Adrenal gland (tissue), 12 donors: Measurements from ENCODE around the gene GALT. TPM values are rescaled to one million over a fixed set of nuclear protein-coding genes. Genes with fewer than 3 reads are reported as not detected.

Experiments
- DNase-seq, 7 donors: peaks; one replicate each; pipeline ENCODE4 v3.0.0-alpha.2; 2019 to 2020
- H3K27ac ChIP-seq, 5 donors: fragments of 200-600 bp; sonication (generic) in 4 of 5; 1 replicate in 3 of 5; 2 replicates in 2 of 5; pipeline versions ENCODE4 v1.5.1 to v1.8.0; 2016 to 2020; ENCODE audit warnings: mild to moderate bottlenecking in 1 of 5
- H3K27me3 ChIP-seq: fragments of 200-600 bp; 2 replicates; pipeline ENCODE4 v1.8.0; 2021
- H3K36me3 ChIP-seq, 2 donors: fragments of 200-600 bp; replicated peaks in 1 of 2; 1 replicate in 1 of 2; 2 replicates in 1 of 2; pipeline versions ENCODE4 v1.5.1 to v1.8.0; 2018 to 2022
- H3K4me1 ChIP-seq, 2 donors: fragments of 200-600 bp; replicated peaks in 1 of 2; 1 replicate in 1 of 2; 2 replicates in 1 of 2; pipeline versions ENCODE4 v1.5.1 to v1.8.0; 2018 to 2021
- H3K4me3 ChIP-seq, 4 donors: fragments of 200-600 bp; sonication (generic) in 3 of 4; one replicate each; pipeline ENCODE4 v1.5.1; 2016 to 2018
- H3K9me3 ChIP-seq, 3 donors: fragments of 200-600 bp; sonication (generic) in 1 of 3; replicated peaks in 1 of 3; 1 replicate in 2 of 3; 2 replicates in 1 of 3; pipeline versions ENCODE4 v1.5.1 to v1.8.0; 2016 to 2021
- POLR2A ChIP-seq, 2 donors: fragments of 450-650 bp; IDR thresholded peaks; one replicate each; pipeline ENCODE4 v1.6.1; 2017; ENCODE audit warnings: antibody characterized with exemption in 2 of 2, mild to moderate bottlenecking in 2 of 2, moderate library complexity in 1 of 2
- WGBS, 4 donors: extraction: QIAGEN DNeasy Blood & Tissue Kit in 2 of 4; methylation state at CpG; one replicate each; pipeline versions ENCODE4 v1.1.5 to v1.1.7; 2013 to 2017; 5-methylcytosine and 5-hydroxymethylcytosine counted together
- intact Hi-C, 2 donors: fragments of 100-400 bp; cut with DNase I; formaldehyde crosslinking; loops; one replicate each; pipeline versions ENCODE4 v1.14.1 to v1.15.0; 2022 to 2023
- polyA plus RNA-seq, 3 donors: library from polyadenylated mRNA; stranded (reverse); fragments of 200-250 nt in 2 of 3; fragments of 350-450 nt in 1 of 3; fragmentation: Illumina TruSeq in 1 of 3; extraction: RNeasy Lipid Tissue Mini Kit (QIAGEN cat#74804) in 1 of 3; gene quantifications; one replicate each; pipeline ENCODE4 v1.2.3, GENCODE V29; 2013 to 2014
- total RNA-seq, 9 donors: library from RNA; depleted of rRNA in 4 of 9; stranded (reverse); fragments of >200 nt in 4 of 9; fragments of 120-200 nt in 1 of 9; fragmentation: NEBNext Ultra II Directional in 1 of 9; extraction: Animal tissue kit (Norgen Biotek cat#: 25700) in 1 of 9; gene quantifications; one replicate each; pipeline versions ENCODE4 v1.1.0 to v1.2.4, GENCODE V29; 2013 to 2023
- TF ChIP-seq, protein P1 (sequence below), 6 experiments: fragments of 450-650 bp in 4 of 6; fragments of 200-600 bp in 2 of 6; sonication (generic) in 1 of 6; IDR thresholded peaks; 1 replicate in 5 of 6; 2 replicates in 1 of 6; pipeline versions ENCODE4 v1.5.1 to v1.8.0; 2016 to 2021; ENCODE audit warnings: antibody characterized with exemption in 6 of 6, mild to moderate bottlenecking in 2 of 6, moderate library complexity in 1 of 6
- donor health status: healthy with polysubstance abuse.
- donor health status: Bipolar disorder and iron deficiency.
- donor health status: DM: yes; HTN: yes; CAD: no.
- donor health status: DM: no; HTN: no; CAD: no.
- donor health status: DM: no; HTN: no; CAD: no.
- donor health status: DM: yes; HTN: yes; CAD: no.

GALT gene
- total and polyA plus RNA-seq, 12 donors, result 37.5 to 147 (median 87.6) TPM

DNA sequence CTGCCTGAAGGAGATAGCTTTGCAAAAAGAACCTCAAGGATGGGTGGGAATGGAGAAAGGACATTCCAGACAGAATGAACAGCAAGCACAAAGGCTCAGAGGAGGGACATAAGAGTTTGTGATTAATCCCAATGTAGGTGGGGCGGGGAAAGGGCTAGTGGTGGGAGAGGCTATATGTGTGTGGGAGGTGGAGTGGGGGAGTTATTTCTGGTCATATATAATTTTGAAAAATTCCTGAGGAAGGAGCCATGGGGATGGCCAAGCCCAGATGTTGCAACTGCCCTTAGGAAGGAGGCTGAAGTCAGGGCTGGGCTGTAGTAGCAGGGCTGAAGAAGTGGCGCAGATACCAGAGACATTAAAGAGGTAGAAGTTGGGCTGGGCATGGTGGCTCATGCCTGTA is 29.4 kb downstream of the GALT start:
- 89 to 100% (median 93%) methylated on average over 2 of the region's 2 CpGs for WGBS, 4 donors
- no peak overlapping the region for H3K4me3 ChIP-seq
- no peaks in the 10 kb centered on the region for H3K9me3 ChIP-seq
- H3K36me3 ChIP-seq, result no peaks in the 10 kb centered on the region
- TF ChIP-seq POLR2A (IDR thresholded peaks at IDR 0.05), result no peak
- TF ChIP-seq, protein P1, sequence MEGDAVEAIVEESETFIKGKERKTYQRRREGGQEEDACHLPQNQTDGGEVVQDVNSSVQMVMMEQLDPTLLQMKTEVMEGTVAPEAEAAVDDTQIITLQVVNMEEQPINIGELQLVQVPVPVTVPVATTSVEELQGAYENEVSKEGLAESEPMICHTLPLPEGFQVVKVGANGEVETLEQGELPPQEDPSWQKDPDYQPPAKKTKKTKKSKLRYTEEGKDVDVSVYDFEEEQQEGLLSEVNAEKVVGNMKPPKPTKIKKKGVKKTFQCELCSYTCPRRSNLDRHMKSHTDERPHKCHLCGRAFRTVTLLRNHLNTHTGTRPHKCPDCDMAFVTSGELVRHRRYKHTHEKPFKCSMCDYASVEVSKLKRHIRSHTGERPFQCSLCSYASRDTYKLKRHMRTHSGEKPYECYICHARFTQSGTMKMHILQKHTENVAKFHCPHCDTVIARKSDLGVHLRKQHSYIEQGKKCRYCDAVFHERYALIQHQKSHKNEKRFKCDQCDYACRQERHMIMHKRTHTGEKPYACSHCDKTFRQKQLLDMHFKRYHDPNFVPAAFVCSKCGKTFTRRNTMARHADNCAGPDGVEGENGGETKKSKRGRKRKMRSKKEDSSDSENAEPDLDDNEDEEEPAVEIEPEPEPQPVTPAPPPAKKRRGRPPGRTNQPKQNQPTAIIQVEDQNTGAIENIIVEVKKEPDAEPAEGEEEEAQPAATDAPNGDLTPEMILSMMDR (IDR thresholded peaks at IDR 0.05), result no peak
- intact Hi-C loops, result no loop called here
- no peak for DNase-seq
- no peaks in the 10 kb centered on the region for H3K4me1 ChIP-seq
- no peak overlapping the region for H3K27ac ChIP-seq
- no peaks in the 10 kb centered on the region for H3K27me3 ChIP-seq

DNA sequence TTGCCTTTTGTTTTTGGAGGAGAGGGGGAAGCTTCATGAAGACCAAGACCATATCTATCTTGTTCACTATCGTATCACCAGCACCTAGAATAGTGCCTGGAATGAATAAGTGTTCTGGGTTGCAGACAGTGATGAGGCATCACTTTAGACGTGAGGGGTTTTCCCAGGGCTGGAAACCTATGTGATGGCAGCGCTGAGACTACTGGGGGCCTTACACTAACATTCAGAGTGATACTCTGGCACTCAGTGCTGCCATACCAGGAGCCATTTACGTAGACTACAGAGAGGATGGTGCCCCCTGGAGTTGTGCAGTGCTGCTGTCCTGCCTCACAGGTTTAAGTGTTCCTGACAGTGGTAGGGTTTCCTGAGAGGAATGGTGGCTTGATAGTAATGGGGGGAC is 37.7 kb downstream of the GALT start:
- no peaks in the 10 kb centered on the region for H3K36me3 ChIP-seq
- no peak overlapping the region for H3K27ac ChIP-seq
- H3K27me3 ChIP-seq, result no peaks in the 10 kb centered on the region
- WGBS, 4 donors, result 90 to 93% (median 91%) methylated on average over 3 to 4 of the region's 4 CpGs
- TF ChIP-seq POLR2A (IDR thresholded peaks at IDR 0.05), result no peak
- TF ChIP-seq, protein P1 (IDR thresholded peaks at IDR 0.05), result no peak
- DNase-seq, result no peak
- intact Hi-C loops, result no loop called here
- no peaks in the 10 kb centered on the region for H3K9me3 ChIP-seq
- H3K4me1 ChIP-seq, result no peaks in the 10 kb centered on the region
- no peak overlapping the region for H3K4me3 ChIP-seq

DNA sequence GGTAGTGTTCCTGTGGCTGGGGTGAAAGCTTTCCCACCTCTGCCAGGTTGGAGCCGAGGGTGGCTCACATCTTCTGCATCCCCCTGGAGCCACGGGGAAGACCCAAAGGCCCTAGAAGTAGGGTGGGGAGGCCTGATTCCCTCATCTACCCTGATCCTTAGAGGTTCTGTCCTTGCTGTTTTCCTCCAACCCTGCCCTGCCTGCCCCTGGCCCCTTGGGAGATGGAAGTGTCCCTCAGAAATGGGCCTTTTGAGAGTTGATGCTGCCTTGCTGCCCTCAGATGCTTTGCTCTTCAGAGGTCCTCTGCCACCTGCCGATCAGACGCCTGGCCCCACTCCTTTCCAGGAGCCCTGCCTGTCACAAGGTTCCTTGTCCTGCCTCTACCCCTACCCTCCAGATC is 38.3 kb downstream of the GALT start:
- intact Hi-C loops, result no loop called here
- no peak overlapping the region for H3K27ac ChIP-seq
- H3K27me3 ChIP-seq, result no peaks in the 10 kb centered on the region
- no peaks in the 10 kb centered on the region for H3K4me1 ChIP-seq
- 84 to 98% (median 97%) methylated on average over 4 of the region's 4 CpGs for WGBS, 4 donors
- no peak for TF ChIP-seq POLR2A (IDR thresholded peaks at IDR 0.05)
- TF ChIP-seq, protein P1 (IDR thresholded peaks at IDR 0.05), result no peak
- no peaks in the 10 kb centered on the region for H3K9me3 ChIP-seq
- no peak for DNase-seq
- H3K36me3 ChIP-seq, result no peaks in the 10 kb centered on the region
- no peak overlapping the region for H3K4me3 ChIP-seq

DNA sequence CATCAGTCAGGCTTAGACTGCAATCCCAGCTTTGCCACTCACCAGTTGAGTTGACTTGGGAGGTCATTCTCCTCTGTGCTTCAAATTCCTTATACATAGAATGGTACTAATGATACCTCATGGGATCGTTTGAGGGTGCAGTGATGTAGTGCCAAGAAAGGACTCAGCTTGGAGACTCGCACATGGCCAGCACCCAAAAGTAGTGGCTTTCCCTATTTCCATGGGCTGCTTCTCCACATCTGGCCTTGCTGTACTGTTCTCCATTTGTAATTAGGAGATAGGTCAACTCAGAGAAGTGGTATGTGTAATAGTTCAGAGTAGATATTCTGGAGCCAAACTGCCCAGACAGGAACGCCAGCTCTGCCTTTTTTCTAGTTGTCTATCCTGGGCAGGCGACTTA is 39.1 kb downstream of the GALT start:
- Histone ChIP-seq H3K9me3 (no peaks in the 10 kb centered on the region), H3K27ac (no peak overlapping the region), H3K36me3 (no peaks in the 10 kb centered on the region), H3K4me1 (no peaks in the 10 kb centered on the region), H3K27me3 (no peaks in the 10 kb centered on the region), H3K4me3 (no peak overlapping the region)
- intact Hi-C loops, result no loop called here
- TF ChIP-seq POLR2A (IDR thresholded peaks at IDR 0.05), result no peak
- TF ChIP-seq, protein P1 (IDR thresholded peaks at IDR 0.05), result no peak
- no peak for DNase-seq
- 78 to 95% (median 88%) methylated on average over 4 of the region's 4 CpGs for WGBS, 4 donors
